Measurements from ENCODE around the gene SNX8.
"Not testable (repeated sequence)": the region's sequence is repeated elsewhere in the genome, so short reads cannot be mapped to it uniquely, and the experiment has no call there.

The SNX8 gene

GRCh38 chr7:2330493-2330892, 16.3 kb upstream of the SNX8 start:
- no peak for DNase-seq (ENCODE audit: low read depth in 2 of 2)

- no peak for DNase-seq (ENCODE audit: low read depth in 2 of 2)
Observed at GRCh38 chr7:2326951-2327350, 12.7 kb upstream of the SNX8 start.

- DNase-seq (ENCODE audit: low read depth in 2 of 2): no peak
Observed at GRCh38 chr7:2325162-2325561, 10.9 kb upstream of the SNX8 start.

- DNase-seq (ENCODE audit: low read depth in 2 of 2): no peak
Observed at GRCh38 chr7:2321020-2321419, 6.8 kb upstream of the SNX8 start.

- DNase-seq (ENCODE audit: low read depth in 2 of 2): no peak
Observed at GRCh38 chr7:2317556-2318293, 3.5 kb upstream of the SNX8 start.

GRCh38 chr7:2316578-2316977, 2.3 kb upstream of the SNX8 start:
- no peak for DNase-seq (ENCODE audit: low read depth in 2 of 2)

- DNase-seq (ENCODE audit: low read depth in 2 of 2): no peak
Observed at GRCh38 chr7:2315787-2316186, 1.5 kb upstream of the SNX8 start.

- not testable (repeated sequence) for DNase-seq (ENCODE audit: low read depth in 2 of 2)
Observed at GRCh38 chr7:2314956-2315530, 802 bp upstream of the SNX8 start.

- DNase-seq (ENCODE audit: low read depth in 2 of 2): peak in 1 of 2 donors; percentile 1
Observed at GRCh38 chr7:2313450-2314208, 612 bp downstream of the SNX8 start.

GRCh38 chr7:2312267-2312929, 1.8 kb downstream of the SNX8 start:
- no peak for DNase-seq (ENCODE audit: low read depth in 2 of 2)

- DNase-seq (ENCODE audit: low read depth in 2 of 2): no peak
Observed at GRCh38 chr7:2309889-2310331, 4.3 kb downstream of the SNX8 start.

GRCh38 chr7:2307690-2308107, 6.5 kb downstream of the SNX8 start:
- no peak for DNase-seq (ENCODE audit: low read depth in 2 of 2)

GRCh38 chr7:2306688-2307087, 7.6 kb downstream of the SNX8 start:
- no peak for DNase-seq (ENCODE audit: low read depth in 2 of 2)

GRCh38 chr7:2305258-2305657, 9.0 kb downstream of the SNX8 start:
- DNase-seq (ENCODE audit: low read depth in 2 of 2): not testable (repeated sequence)

- DNase-seq (ENCODE audit: low read depth in 2 of 2): not testable (repeated sequence)
Observed at GRCh38 chr7:2303520-2303919, 10.7 kb downstream of the SNX8 start.

- DNase-seq (ENCODE audit: low read depth in 2 of 2): not testable (repeated sequence)
Observed at GRCh38 chr7:2302743-2303397, 11.4 kb downstream of the SNX8 start.

GRCh38 chr7:2301511-2301863, 12.8 kb downstream of the SNX8 start:
- DNase-seq (ENCODE audit: low read depth in 2 of 2): no peak

GRCh38 chr7:2299870-2300512, 14.2 kb downstream of the SNX8 start:
- DNase-seq (ENCODE audit: low read depth in 2 of 2): no peak

- no peak for DNase-seq (ENCODE audit: low read depth in 2 of 2)
Observed at GRCh38 chr7:2299131-2299829, 15.0 kb downstream of the SNX8 start.

- DNase-seq (ENCODE audit: low read depth in 2 of 2): no peak
Observed at GRCh38 chr7:2296832-2297231, 17.4 kb downstream of the SNX8 start.

Data from stimulated activated CD4-positive, alpha-beta T cell treated with anti-CD3 and anti-CD28 coated beads, Interleukin-1b, Interleukin-23, amount 100 ng/mL, for 1 hour (primary cell).